ENCODE data around the gene SPSB3. TPM values are rescaled to one million over a fixed set of nuclear protein-coding genes. Genes with fewer than 3 reads are reported as not detected.

SPSB3 gene
- total and polyA plus RNA-seq, 2 of the 13 experiments (the other 11 are each of a cell fraction or from before 2014, with no cell fraction given) = 13.2 to 21.9 TPM

GRCh38 chr16:1790261-1790610 lies 7.9 kb upstream of the SPSB3 start (continued):
- TF ChIP-seq, protein P1, sequence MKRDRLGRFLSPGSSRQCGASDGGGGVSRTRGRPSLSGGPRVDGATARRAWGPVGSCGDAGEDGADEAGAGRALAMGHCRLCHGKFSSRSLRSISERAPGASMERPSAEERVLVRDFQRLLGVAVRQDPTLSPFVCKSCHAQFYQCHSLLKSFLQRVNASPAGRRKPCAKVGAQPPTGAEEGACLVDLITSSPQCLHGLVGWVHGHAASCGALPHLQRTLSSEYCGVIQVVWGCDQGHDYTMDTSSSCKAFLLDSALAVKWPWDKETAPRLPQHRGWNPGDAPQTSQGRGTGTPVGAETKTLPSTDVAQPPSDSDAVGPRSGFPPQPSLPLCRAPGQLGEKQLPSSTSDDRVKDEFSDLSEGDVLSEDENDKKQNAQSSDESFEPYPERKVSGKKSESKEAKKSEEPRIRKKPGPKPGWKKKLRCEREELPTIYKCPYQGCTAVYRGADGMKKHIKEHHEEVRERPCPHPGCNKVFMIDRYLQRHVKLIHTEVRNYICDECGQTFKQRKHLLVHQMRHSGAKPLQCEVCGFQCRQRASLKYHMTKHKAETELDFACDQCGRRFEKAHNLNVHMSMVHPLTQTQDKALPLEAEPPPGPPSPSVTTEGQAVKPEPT (CRISPR knock-in tag; IDR thresholded peaks at IDR 0.05; ENCODE audit: low read depth) = no peak
- TF ChIP-seq NFIC (IDR thresholded peaks at IDR 0.05; ENCODE audit: low read length) = no peak

DNA sequence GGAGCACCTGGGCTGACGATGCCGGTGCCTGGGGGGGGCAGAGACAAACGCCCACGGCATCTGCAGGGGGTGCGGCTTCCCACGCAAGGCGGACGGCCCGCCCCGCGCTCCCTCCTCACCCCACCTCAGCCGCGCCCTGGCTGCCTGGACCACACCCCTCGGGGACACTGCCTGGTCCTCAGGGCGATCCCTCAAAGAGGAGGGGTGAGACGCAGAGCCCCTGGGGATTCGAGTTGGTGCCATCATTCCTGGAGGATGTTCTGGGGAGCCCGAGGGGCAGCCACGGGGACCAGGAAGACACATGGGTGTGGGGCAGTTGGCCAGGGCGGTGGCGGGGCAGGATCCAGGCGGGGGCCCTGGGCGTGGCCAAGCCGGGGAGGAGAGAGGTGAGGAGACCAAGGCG lies 7.3 kb upstream of the SPSB3 start:
- POLR2A ChIA-PET = no interaction called here

More for the DNA sequence above, 7.3 kb upstream of the SPSB3 start:
- Histone ChIP-seq H2AFZ (ENCODE audit: low read length) (no peak overlapping the region), H3K9ac (ENCODE audit: insufficient read depth, low read depth, low read length) (no peak overlapping the region), H3K36me3 (replicated peaks in 1 of 2; ENCODE audit: control insufficient read depth in 1 of 2, insufficient read depth in 2 of 2, low read length in 2 of 2) (peaks cover 4 to 7% of the 10 kb centered on the region in 2 experiments; a peak in 3 of 5 replicates), H4K20me1 (ENCODE audit: insufficient read depth, low read length) (no peaks in the 10 kb centered on the region), H3K27ac (ENCODE audit: extremely low read length, insufficient read depth, low read length) (no peak overlapping the region), H3K4me1 (ENCODE audit: insufficient read depth, low read length) (peaks cover 15% of the 10 kb centered on the region; the same call in 1 of the 2 replicates), H3K79me2 (ENCODE audit: insufficient read depth, low read length) (peaks cover 14% of the 10 kb centered on the region), H3K9me3 (ENCODE audit: low read length) (no peaks in the 10 kb centered on the region), H3K27me3 (ENCODE audit: control insufficient read depth in 1 of 2, insufficient read depth in 2 of 2, low read length in 2 of 2) (no peaks in the 10 kb centered on the region), H3K4me3 (replicated peaks in 1 of 3; ENCODE audit: insufficient read depth in 1 of 3, low read depth in 2 of 3, low read length in 3 of 3) (no peak overlapping the region), H3K4me2 (ENCODE audit: low read depth, low read length) (no peak overlapping the region)
- no peak for FAIRE-seq
- DNase-seq (ENCODE audit: low spot score) = no peak
- WGBS (ENCODE audit: low lambda C conversion rate) = 89% methylated on average over 11 of the region's 25 CpGs
- no TSS peak for BruUV-seq (replicated peaks)
- CTCF ChIA-PET (ENCODE audit: low intra/inter-chr PET ratio, low total read pairs) = no interaction called here
- intact Hi-C loops (cut with micrococcal nuclease; ENCODE audit: unreplicated experiment) (no loop called here), in situ Hi-C loops (cut with HindIII; ENCODE audit: extremely low pct_ligation_motif_present, low pct_unique_long_range_greater_than_20kb) (no loop called here)
- no peak for ATAC-seq
- 0 out of 2 replicates have a peak, but pooled peaks have one; percentile 25 for TF ChIP-seq RBFOX2 (IDR thresholded peaks at IDR 0.05; ENCODE audit: low read depth, low read length)
- TF ChIP-seq AGO2 (optimal IDR thresholded peaks at IDR 0.05; ENCODE audit: low read depth, low read length) = peak; percentile 23
- TF ChIP-seq, protein P2, sequence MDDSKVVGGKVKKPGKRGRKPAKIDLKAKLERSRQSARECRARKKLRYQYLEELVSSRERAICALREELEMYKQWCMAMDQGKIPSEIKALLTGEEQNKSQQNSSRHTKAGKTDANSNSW (CRISPR knock-in tag; IDR thresholded peaks at IDR 0.05; ENCODE audit: borderline replicate concordance) = no peak
- no peak for TF ChIP-seq ZSCAN9 (CRISPR knock-in tag; IDR thresholded peaks at IDR 0.05; ENCODE audit: borderline replicate concordance)
- TF ChIP-seq KLF11 (CRISPR knock-in tag; IDR thresholded peaks at IDR 0.05) = no peak
- TF ChIP-seq, protein P3, sequence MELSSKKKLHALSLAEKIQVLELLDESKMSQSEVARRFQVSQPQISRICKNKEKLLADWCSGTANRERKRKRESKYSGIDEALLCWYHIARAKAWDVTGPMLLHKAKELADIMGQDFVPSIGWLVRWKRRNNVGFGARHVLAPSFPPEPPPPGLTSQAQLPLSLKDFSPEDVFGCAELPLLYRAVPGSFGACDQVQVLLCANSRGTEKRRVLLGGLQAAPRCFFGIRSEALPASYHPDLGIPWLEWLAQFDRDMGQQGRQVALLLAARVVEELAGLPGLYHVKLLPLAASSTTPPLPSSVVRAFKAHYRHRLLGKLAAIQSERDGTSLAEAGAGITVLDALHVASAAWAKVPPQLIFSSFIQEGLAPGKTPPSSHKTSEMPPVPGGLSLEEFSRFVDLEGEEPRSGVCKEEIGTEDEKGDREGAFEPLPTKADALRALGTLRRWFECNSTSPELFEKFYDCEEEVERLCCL (CRISPR knock-in tag; IDR thresholded peaks at IDR 0.05; ENCODE audit: borderline replicate concordance) = no peak

Measured in HepG2 (cell line).